Hepatocyte (in vitro differentiated cells): Measurements from ENCODE around the gene SERPINA6.

Source experiments
- EZH2phosphoT487 ChIP-seq: fragments of 200-600 bp; sonication (generic); IDR thresholded peaks from one replicate; pipeline ENCODE4 v1.6.1; 2018; ENCODE audit warnings: antibody characterized with exemption, mild to moderate bottlenecking, low read depth, moderate library complexity; ENCODE audit not compliant: unreplicated experiment, severe bottlenecking
- TF ChIP-seq, protein P1 (sequence below): fragments of 200-600 bp; sonication (generic); IDR thresholded peaks from 2 replicates; pipeline ENCODE4 v1.5.1; 2016; ENCODE audit warnings: antibody characterized with exemption, mild to moderate bottlenecking; ENCODE audit not compliant: poor library complexity

DNA sequence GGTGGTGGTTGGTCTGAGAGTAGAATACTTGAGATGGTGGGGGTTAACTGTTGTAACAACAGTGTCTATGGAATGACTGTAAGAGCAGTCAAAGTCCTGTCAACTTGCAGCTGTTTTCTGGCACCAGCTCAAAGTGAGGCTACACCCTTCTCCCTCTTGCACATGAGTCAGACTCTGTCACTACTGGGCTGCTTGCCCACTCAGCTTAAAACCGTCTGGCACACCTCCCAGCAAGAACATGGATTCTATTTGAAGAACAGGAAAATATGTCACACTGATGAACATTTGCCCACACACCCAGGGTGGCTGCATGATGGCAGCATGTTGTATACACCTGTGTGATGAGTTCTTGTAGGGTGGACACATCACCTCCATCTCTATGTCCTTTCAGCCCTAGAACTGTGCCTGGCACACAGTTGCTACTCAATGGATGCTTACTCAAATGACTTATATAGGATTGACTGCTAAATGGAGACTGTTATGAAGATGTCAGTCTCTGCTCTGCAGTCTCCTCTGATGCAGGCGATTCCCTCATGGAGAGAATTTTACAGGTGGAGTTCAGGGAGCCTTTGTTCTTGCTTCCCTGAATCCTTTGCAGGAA lies 19.3 kb upstream of the SERPINA6 start:
- TF ChIP-seq, protein P1, sequence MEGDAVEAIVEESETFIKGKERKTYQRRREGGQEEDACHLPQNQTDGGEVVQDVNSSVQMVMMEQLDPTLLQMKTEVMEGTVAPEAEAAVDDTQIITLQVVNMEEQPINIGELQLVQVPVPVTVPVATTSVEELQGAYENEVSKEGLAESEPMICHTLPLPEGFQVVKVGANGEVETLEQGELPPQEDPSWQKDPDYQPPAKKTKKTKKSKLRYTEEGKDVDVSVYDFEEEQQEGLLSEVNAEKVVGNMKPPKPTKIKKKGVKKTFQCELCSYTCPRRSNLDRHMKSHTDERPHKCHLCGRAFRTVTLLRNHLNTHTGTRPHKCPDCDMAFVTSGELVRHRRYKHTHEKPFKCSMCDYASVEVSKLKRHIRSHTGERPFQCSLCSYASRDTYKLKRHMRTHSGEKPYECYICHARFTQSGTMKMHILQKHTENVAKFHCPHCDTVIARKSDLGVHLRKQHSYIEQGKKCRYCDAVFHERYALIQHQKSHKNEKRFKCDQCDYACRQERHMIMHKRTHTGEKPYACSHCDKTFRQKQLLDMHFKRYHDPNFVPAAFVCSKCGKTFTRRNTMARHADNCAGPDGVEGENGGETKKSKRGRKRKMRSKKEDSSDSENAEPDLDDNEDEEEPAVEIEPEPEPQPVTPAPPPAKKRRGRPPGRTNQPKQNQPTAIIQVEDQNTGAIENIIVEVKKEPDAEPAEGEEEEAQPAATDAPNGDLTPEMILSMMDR, result no peak
- TF ChIP-seq EZH2phosphoT487, result no peak
